GM19043 (cell line): ENCODE measurements around the gene TTLL12.

ENCODE experiments used
- ATAC-seq: cut with Tn5 transposase; IDR thresholded peaks from one replicate; pipeline ENCODE4 v1.9.1; 2021; ENCODE audit warnings: low read depth; ENCODE audit not compliant: unreplicated experiment

The TTLL12 gene

DNA sequence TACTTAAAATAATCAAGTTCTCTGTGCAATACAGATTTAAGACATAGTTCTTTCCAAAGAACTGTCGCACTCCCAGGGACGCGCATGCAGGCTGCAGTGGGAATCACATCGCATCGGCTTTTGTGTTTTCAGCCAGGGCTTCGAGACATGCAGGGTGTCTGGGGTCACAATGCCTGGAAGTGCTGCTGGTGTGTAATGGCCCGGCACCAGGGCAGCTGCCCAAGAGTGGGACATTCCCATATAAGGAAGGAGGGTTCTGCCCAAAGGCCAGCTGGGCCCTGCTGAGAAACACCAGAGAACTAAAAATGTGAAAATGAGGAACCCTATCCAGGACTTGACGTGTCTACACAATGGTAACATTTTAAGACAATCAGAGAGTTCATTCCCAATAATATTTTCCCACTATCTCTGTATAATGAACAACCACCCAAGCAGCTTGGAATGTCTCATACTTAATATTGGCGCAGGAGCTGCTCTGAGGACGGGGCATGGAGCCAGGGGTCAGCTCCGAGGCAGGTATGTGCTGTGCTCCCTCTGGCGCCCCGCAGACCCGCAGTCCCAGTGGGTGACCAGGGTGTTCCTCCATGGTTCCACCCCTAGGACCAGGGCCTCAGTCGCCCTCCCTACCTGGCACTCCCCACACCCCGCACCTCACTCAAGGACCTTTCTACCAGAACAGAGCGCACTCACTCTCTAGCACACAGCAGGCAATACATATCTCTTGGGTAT is 55.0 kb downstream of the TTLL12 start:
- no peak for ATAC-seq

DNA sequence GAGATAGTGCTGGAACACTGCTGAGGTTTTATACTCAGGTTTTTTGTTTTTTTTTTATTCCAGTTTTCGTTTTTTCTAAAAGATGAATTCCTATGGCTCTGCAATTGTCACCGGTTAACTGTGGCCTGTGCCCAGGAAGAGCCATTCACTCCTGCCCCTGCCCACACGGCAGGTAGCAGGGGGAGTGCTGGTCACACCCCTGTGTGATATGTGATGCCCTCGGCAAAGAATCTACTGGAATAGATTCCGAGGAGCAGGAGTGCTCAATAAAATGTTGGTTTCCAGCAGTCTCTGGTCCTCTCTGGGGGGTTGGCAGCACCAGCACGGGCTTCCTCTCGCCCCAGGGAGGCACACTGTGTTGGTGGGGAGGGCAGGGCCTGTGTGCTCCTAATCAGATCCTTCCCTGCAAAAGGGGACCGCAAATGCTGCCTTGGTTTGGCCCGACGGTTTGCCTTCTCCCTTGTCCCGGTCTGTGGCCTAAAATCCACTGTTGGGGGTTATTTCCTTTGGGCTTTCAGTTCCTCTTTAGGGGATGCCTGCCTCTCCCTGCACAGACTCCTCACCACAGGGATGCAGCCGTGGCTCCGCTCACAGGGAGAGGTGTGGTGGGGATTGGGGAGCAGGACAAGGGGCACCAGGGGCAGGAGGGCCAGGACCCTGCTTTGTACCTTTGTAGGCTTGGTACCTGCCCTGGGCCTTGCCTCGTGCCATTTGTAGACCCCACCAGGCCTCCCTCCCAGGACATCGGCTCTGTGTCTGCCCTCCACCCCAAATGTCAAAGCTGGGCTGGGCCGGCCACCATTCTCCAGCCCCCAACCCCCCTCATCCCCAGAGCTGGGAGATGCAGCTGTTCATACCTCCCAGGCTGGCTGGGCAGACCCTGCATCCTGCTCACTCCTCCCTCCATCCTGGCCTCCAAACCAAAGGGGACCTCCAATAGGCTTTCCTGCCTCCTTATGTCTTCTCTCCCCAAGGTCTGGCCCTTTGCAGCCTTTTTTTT is 57.2 kb downstream of the TTLL12 start:
- no peak for ATAC-seq

DNA sequence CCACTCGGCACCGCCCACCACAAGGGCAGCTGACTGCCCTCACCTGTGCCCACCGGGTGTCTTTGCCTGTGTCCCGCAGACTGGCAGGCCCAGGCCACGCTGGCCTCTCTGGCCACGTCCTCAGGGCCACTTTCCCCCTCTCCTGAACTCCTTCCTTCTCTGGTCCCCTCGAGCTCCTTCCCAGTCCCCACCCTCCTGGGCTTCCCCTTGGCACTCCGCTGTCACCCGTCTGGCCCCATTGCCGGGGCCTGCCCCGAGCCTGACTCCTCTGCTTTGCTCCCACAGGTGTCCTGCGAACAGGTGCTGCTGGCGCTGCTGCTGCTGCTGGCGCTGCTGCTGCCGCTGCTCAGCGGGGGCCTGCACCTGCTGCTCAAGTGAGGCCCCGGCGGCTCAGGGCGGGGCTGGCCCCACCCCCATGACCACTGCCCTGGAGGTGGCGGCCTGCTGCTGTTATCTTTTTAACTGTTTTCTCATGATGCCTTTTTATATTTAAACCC is 58.0 kb downstream of the TTLL12 start:
- ATAC-seq, result no peak

DNA sequence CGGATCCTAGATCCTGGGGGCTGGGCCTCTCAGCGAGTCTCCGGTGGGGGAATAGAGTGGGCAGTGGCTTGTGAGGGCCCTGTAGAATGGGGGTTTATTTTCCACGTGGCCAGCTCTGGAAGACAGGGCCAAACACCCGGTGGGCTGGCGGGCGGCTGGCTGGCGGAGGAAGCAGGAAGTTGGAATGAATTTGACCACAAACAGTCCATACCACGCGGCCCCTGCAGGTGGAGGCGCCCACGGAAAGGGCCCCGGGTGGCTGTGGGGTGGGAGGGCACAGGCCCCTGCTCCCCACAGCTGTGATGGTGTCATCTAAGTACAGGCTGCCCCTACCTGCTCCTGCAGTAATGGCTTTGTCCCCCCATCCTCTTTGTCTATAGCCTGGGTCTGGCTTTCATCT is 58.8 kb downstream of the TTLL12 start:
- ATAC-seq, result no peak

DNA sequence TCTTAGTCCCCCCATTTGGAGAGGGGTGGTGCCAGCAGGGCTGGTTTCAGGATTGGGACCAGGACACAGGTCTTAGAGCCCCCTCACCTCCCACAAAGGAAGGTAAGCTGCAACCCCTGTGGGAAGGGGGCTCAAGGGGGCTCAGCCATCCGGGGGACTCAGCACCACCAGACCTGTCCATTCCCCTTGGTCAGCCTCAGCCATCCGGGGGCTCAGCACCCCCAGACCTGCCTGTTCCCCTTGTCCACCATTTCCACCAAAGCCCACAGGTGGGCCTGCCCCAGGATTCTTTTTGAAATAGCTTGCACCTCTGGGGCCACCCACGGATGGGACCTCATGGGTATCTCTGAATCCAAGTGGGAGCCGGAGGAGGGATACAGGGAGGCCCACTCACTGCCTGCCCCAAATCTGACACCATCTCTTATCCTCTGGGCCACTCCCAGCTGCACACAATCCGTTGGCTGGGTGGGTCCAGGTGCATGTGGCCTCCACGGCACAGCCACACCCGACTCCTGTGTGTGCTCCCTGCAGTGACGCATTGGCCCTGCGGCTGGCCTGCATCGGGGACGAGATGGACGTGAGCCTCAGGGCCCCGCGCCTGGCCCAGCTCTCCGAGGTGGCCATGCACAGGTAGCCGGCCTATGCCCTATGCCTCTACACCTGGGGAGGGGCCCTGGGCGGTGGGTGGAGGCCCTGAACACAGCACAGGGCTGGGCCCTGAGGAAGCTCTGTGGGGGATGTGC is 59.6 kb downstream of the TTLL12 start:
- ATAC-seq, result no peak

DNA sequence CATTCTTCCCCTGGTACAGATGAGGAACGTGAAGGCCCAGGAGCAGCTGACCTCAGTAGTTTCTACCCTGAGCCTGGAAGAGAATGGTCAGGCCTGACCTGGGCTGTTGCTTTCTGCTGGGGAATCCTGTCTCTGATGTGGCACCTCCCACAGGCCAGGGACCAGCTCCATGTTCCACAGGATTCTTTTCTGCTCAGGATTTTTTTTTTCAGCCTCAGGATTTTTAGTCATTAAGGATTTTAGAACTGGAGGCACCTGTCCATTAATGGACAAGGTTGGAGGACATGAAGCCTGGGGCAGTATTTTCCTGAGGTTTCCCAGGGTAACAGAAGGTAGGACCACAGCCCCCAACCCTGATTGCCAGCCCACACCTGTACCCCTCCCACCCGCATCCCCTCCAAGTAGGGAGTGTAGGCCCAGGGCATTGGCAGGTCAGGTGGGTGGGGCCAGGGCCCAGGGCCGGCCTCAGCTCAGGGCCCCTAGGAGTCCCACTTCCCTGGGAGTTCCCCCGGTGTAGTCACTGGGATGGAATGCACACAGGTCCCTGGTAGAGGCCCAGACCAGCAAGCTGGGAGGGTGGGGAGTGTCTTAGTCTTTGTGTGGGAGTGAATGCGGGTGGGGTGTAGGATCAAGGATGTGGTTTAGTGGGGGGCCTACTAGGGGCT is 60.3 kb downstream of the TTLL12 start:
- no peak for ATAC-seq

DNA sequence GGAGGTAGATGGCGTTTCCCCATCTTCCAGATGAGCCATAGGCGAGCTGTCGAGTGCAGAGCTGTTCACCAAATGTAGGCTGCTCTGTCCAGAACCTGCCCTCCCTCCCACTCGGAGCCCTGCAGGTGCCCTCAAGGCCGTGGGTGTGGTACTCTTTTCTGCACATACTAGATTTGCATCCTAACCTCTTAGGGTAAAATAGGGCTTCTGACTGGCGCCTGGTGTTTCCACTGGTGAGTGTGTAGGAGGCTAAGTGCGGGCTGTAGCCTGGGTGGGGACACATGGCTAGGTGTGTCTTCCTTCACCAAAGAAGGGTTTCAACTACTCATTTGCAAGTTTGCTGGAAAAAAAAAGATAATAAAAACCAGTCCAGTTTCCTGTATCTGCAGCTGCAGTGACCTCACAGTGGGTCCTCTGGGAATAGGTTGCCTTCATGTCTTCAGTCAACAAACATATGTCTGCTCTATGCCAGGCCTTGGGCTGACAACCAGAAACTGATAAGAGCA is 67.9 kb downstream of the TTLL12 start:
- ATAC-seq, result no peak

DNA sequence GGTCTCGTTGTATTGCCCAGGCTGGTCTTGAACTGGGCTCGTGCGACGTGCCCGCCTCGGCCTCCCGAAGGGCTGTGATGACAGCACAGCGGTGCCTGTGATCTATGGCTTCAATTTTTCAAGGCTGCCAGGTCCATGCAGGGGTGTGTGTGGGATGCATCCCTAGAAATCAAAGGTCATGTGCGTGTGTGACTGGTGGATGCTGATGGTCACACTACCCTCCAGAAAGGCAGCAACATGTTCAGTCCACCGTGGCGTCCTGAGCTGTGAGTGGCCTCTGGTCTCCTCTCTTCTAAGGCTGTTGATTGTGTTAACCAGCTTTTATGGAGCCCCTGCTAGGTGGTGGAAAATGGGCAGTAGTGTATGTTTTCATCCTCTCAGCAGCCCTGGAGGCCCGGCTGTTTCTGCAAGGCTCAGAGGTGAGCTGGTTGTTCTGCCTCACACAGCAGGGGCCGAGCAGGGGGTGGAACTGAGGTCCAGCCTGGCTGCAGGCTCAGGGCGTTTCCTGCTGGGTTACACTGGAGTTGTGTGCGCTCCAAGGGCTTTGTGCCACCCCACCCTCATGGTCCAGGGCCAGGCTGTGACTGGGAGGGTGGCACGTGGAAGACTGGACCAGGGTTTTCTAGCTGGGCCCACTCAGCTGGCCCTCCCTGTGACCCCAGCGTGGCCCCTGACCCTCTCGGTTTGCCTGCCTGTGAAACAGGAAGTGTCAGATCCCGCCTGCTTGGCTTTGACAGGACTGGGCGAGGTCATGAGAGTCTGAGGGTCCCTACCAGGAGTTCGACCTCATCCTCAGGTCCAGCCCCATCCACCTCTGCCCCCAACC is 68.7 kb downstream of the TTLL12 start:
- ATAC-seq, result no peak

DNA sequence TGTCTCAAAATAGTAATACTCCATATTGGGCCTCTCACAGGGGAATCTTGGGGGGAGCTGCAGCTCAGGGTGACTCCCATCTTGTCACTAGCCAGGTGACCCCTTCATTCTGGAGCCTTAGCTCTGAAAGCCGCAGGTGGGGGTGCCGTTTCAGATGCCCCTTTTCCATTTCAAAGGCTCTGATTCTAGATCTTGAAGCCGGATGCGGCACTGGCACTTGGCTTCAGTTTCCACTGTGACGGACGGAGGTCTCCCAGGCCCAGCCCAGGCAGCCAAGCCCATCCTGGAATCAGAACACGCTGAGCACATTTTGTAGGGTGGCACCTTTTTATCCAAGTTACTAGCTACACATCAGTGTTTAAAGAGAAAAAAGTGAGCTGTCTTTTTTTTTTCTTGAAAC is 70.0 kb downstream of the TTLL12 start:
- ATAC-seq, result no peak
